MM.1S (cell line): ENCODE measurements around the gene MMP19.

Experiments
- EZH2 ChIP-seq: fragments of 300-600 bp; sonication (generic); optimal IDR thresholded peaks from 2 replicates; pipeline ENCODE3; 2017; ENCODE audit warnings: low read depth, mild to moderate bottlenecking, antibody characterized with exemption, low read length, mixed read lengths
- TF ChIP-seq, protein P1 (sequence below): fragments of 300-600 bp; sonication (generic); IDR thresholded peaks from 2 replicates; pipeline ENCODE4 v1.5.1; 2016; ENCODE audit warnings: antibody characterized with exemption, low read length, mixed read lengths

DNA sequence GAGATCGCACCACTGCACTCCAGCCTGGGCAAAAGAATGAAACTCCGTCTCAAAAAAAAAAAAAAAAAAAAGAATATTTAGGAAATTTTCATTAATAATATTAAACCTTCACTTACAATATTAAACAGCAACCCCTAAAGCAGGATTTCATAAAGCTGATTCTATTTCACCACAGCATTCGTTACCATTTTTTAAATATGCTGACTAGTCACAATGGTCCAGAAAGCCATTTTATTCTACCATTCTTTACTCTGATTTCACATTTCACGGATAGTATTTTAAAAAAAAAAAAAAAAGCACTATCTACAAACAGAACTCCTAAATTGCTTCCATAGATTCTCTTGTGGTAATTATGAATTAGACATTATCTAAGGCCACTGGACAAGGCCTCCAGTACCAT is 52.8 kb downstream of the MMP19 start:
- TF ChIP-seq, protein P1, sequence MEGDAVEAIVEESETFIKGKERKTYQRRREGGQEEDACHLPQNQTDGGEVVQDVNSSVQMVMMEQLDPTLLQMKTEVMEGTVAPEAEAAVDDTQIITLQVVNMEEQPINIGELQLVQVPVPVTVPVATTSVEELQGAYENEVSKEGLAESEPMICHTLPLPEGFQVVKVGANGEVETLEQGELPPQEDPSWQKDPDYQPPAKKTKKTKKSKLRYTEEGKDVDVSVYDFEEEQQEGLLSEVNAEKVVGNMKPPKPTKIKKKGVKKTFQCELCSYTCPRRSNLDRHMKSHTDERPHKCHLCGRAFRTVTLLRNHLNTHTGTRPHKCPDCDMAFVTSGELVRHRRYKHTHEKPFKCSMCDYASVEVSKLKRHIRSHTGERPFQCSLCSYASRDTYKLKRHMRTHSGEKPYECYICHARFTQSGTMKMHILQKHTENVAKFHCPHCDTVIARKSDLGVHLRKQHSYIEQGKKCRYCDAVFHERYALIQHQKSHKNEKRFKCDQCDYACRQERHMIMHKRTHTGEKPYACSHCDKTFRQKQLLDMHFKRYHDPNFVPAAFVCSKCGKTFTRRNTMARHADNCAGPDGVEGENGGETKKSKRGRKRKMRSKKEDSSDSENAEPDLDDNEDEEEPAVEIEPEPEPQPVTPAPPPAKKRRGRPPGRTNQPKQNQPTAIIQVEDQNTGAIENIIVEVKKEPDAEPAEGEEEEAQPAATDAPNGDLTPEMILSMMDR: no peak
- TF ChIP-seq EZH2: no peak
